ENCODE data around the gene GAS1.

GRCh38 chr9:86971742-86972141, 24.4 kb upstream of the GAS1 start:
- no peak for TF ChIP-seq POLR2A (IDR thresholded peaks at IDR 0.05)
- TF ChIP-seq, protein P1, sequence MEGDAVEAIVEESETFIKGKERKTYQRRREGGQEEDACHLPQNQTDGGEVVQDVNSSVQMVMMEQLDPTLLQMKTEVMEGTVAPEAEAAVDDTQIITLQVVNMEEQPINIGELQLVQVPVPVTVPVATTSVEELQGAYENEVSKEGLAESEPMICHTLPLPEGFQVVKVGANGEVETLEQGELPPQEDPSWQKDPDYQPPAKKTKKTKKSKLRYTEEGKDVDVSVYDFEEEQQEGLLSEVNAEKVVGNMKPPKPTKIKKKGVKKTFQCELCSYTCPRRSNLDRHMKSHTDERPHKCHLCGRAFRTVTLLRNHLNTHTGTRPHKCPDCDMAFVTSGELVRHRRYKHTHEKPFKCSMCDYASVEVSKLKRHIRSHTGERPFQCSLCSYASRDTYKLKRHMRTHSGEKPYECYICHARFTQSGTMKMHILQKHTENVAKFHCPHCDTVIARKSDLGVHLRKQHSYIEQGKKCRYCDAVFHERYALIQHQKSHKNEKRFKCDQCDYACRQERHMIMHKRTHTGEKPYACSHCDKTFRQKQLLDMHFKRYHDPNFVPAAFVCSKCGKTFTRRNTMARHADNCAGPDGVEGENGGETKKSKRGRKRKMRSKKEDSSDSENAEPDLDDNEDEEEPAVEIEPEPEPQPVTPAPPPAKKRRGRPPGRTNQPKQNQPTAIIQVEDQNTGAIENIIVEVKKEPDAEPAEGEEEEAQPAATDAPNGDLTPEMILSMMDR (IDR thresholded peaks at IDR 0.05) = no peak
